ENCODE results near the gene MGP.

The MGP gene

DNA sequence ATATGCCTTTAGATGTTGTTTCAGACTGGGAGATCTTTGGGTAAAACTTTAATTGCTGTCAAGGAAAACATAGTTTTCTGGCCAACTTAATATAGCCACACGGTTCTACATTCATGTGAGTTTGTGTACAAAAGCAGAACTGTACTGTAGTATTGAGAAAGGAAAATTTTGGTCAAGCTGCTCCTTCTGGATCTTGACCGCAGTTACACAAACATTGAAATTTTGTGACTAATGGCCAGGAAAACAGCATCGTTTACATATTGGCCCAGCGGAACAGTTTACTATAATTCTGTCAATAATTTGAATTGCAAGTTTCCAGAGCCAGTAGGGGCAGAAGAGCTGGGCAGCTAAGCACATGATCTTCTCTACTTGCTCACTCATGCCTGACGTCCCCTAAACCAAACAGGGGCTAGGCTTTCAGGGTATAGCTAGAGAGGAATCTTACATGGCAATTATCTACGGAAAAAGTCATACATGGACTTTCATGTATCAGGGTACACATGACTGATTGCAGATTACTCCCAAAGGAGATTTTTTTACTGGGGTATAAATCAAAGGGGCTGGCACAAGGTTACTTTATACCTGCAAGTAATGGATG is 31.0 kb downstream of the MGP start:
- Histone ChIP-seq H3F3A (ENCODE audit: insufficient read depth, low read length) (no peaks in the 10 kb centered on the region), H3K9ac (ENCODE audit: low read length) (peak overlapping the region; percentile 16; the same call in 1 of the 2 replicates), H3K4me3 (ENCODE audit: low read depth, low read length, poor library complexity, severe bottlenecking) (peak overlapping the region; percentile 29), H4K20me1 (ENCODE audit: insufficient read depth, low read length) (no peaks in the 10 kb centered on the region), H3K36me3 (ENCODE audit: insufficient read depth, low read length) (no peaks in the 10 kb centered on the region; the same call in 1 of the 2 replicates), H3K4me1 (ENCODE audit: insufficient read depth, low read length, severe bottlenecking) (peaks cover 34% of the 10 kb centered on the region), H3K9me3 (ENCODE audit: low read length) (no peaks in the 10 kb centered on the region), H3K27ac (ENCODE audit: low read depth, low read length, poor library complexity, severe bottlenecking) (peak overlapping the region; percentile 68), H3K27me3 (ENCODE audit: insufficient read depth, low read length) (no peaks in the 10 kb centered on the region), H3K9me2 (ENCODE audit: low read depth, low read length) (no peaks in the 10 kb centered on the region), H3K79me2 (ENCODE audit: insufficient read depth, low read length) (no peaks in the 10 kb centered on the region), H2AFZ (ENCODE audit: low read length) (peak overlapping the region; percentile 93; the same call in 1 of the 2 replicates), H3K4me2 (ENCODE audit: low read length) (peak overlapping the region; percentile 63)
- TF ChIP-seq, protein P1, sequence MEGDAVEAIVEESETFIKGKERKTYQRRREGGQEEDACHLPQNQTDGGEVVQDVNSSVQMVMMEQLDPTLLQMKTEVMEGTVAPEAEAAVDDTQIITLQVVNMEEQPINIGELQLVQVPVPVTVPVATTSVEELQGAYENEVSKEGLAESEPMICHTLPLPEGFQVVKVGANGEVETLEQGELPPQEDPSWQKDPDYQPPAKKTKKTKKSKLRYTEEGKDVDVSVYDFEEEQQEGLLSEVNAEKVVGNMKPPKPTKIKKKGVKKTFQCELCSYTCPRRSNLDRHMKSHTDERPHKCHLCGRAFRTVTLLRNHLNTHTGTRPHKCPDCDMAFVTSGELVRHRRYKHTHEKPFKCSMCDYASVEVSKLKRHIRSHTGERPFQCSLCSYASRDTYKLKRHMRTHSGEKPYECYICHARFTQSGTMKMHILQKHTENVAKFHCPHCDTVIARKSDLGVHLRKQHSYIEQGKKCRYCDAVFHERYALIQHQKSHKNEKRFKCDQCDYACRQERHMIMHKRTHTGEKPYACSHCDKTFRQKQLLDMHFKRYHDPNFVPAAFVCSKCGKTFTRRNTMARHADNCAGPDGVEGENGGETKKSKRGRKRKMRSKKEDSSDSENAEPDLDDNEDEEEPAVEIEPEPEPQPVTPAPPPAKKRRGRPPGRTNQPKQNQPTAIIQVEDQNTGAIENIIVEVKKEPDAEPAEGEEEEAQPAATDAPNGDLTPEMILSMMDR (IDR thresholded peaks at IDR 0.05; ENCODE audit: low read length) = no peak
- TF ChIP-seq EZH2 (IDR thresholded peaks at IDR 0.05; ENCODE audit: borderline replicate concordance, low read length) = no peak

DNA sequence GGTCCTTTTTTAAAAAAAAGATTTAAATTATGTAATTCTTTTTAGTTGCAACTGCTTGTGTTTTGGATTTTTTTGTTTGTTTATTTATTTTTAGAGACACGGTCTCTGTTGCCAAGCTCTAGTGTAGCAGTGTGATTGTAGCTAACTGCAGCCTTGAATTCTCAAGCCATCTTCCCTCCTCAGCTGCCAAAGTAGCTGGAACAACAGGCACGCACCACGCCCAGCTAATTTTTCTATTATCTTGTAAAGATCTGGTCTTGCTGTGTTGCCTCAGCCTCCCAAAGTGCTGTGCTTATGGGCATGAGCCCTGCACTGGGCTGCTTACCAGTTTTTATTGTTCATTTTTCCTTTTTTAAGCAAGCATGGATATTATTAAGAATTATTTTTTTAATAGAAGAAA is 31.7 kb downstream of the MGP start:
- Histone ChIP-seq H3K27me3 (ENCODE audit: insufficient read depth, low read length) (no peaks in the 10 kb centered on the region), H3K4me3 (ENCODE audit: low read depth, low read length, poor library complexity, severe bottlenecking) (no peak overlapping the region), H3K36me3 (ENCODE audit: insufficient read depth, low read length) (no peaks in the 10 kb centered on the region; the same call in 1 of the 2 replicates), H3K9ac (ENCODE audit: low read length) (no peak overlapping the region), H3K9me3 (ENCODE audit: low read length) (no peaks in the 10 kb centered on the region), H3K4me1 (ENCODE audit: insufficient read depth, low read length, severe bottlenecking) (peaks cover 34% of the 10 kb centered on the region), H3K79me2 (ENCODE audit: insufficient read depth, low read length) (no peaks in the 10 kb centered on the region), H3K9me2 (ENCODE audit: low read depth, low read length) (no peaks in the 10 kb centered on the region), H4K20me1 (ENCODE audit: insufficient read depth, low read length) (no peaks in the 10 kb centered on the region), H3F3A (ENCODE audit: insufficient read depth, low read length) (no peaks in the 10 kb centered on the region), H3K4me2 (ENCODE audit: low read length) (no peak overlapping the region), H2AFZ (ENCODE audit: low read length) (no peak overlapping the region), H3K27ac (ENCODE audit: low read depth, low read length, poor library complexity, severe bottlenecking) (peak overlapping the region; percentile 68)
- TF ChIP-seq EZH2 (IDR thresholded peaks at IDR 0.05; ENCODE audit: borderline replicate concordance, low read length) = no peak
- TF ChIP-seq, protein P1 (IDR thresholded peaks at IDR 0.05; ENCODE audit: low read length) = no peak

DNA sequence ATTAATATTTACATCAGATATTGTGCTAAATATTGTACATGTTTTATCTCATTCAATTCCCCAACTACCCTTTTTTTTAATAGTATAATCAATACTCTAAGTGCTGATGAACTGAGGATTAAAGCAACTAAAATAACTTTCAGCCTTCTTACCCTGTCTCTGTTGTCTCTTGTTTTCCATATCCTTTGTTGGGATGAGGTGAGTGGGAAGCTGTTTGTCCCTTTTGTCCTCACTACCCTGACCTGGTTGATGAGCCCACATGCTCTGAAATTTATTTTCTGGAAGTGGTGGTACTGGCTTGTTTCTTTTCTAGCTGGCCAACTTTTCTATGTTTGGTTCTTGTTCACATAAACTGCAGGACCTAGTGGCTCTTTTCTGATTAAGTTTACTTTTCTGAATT is 32.8 kb downstream of the MGP start:
- H3K9me2 ChIP-seq (ENCODE audit: low read depth, low read length) = no peaks in the 10 kb centered on the region
- TF ChIP-seq EZH2 (IDR thresholded peaks at IDR 0.05; ENCODE audit: borderline replicate concordance, low read length) = no peak
- no peaks in the 10 kb centered on the region for H3F3A ChIP-seq (ENCODE audit: insufficient read depth, low read length)
- H3K4me2 ChIP-seq (ENCODE audit: low read length) = no peak overlapping the region
- H2AFZ ChIP-seq (ENCODE audit: low read length) = no peak overlapping the region
- no peaks in the 10 kb centered on the region for H3K9me3 ChIP-seq (ENCODE audit: low read length)
- no peaks in the 10 kb centered on the region for H4K20me1 ChIP-seq (ENCODE audit: insufficient read depth, low read length)
- H3K9ac ChIP-seq (ENCODE audit: low read length) = no peak overlapping the region
- no peaks in the 10 kb centered on the region for H3K79me2 ChIP-seq (ENCODE audit: insufficient read depth, low read length)
- no peaks in the 10 kb centered on the region; the same call in 1 of the 2 replicates for H3K36me3 ChIP-seq (ENCODE audit: insufficient read depth, low read length)
- H3K27me3 ChIP-seq (ENCODE audit: insufficient read depth, low read length) = no peaks in the 10 kb centered on the region
- H3K27ac ChIP-seq (ENCODE audit: low read depth, low read length, poor library complexity, severe bottlenecking) = peak overlapping the region; percentile 33
- H3K4me3 ChIP-seq (ENCODE audit: low read depth, low read length, poor library complexity, severe bottlenecking) = no peak overlapping the region
- peaks cover 34% of the 10 kb centered on the region for H3K4me1 ChIP-seq (ENCODE audit: insufficient read depth, low read length, severe bottlenecking)
